ENCODE results near the gene UBA5.

DNA sequence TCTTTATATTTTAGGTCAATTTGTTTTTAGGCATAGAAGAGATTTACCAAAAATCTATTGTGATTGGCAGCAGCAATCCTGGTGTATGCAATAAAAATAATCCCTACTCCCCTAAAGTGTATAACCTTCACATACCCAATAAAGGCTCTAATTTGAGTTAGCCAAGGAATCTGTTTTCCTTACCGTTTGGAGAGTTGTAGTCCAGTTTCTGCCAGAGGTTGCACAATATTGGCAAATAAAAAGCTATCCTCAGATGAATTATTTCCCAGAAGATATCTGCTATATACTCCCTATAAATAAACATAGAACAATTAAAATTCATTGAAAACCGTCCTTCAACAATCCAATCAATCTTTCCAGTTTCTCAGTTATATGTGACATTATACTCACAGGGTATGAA, 32.0 kb upstream of the UBA5 start:
- TF ChIP-seq EZH2 (IDR thresholded peaks at IDR 0.05; ENCODE audit: insufficient read depth, poor library complexity, severe bottlenecking): no peak
- TF ChIP-seq EZH2phosphoT487 (IDR thresholded peaks at IDR 0.05; ENCODE audit: insufficient read depth, low read depth): no peak
